Measurements from ENCODE around the gene LRP4.

Gene LRP4

DNA sequence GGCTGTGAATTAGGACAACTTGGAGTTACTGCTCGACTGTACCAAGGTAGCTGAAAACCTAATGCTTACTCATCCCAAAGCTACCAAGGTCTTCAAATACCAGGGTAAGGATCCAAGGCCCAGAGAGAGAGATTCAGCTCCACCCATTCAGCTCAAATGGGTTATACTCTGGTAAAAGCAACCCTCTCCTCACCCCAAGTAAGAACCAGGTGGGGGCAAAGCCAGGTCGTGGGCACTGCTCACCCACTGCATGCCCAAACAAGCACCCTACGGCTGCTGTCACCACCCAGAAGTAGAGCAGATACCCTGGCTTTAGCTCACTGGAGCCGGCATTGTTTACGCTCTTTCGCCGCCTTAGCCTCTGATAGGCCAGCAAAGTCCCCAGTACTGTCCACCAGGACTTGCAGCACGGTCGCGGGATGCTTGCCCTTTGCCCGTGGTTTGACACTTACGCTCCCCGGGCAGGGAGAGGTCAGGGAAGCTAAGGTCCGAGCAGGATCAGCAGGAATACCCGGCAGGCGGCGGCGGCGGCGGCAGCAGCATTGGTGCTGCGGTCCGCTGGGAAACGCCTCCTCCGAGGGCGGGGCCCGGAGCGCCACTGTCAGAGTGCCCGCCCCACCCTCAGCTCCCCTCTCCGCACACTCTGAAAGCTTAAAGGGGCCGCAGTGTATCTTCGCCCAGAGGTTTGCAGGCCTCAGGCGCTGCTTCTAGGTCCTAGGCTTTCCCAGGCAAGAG, 91.9 kb downstream of the LRP4 start:
- in situ Hi-C loops (cut with MboI; ENCODE audit: low sequenced_read_pairs, unreplicated experiment) = no loop called here
- TF ChIP-seq, protein P1, sequence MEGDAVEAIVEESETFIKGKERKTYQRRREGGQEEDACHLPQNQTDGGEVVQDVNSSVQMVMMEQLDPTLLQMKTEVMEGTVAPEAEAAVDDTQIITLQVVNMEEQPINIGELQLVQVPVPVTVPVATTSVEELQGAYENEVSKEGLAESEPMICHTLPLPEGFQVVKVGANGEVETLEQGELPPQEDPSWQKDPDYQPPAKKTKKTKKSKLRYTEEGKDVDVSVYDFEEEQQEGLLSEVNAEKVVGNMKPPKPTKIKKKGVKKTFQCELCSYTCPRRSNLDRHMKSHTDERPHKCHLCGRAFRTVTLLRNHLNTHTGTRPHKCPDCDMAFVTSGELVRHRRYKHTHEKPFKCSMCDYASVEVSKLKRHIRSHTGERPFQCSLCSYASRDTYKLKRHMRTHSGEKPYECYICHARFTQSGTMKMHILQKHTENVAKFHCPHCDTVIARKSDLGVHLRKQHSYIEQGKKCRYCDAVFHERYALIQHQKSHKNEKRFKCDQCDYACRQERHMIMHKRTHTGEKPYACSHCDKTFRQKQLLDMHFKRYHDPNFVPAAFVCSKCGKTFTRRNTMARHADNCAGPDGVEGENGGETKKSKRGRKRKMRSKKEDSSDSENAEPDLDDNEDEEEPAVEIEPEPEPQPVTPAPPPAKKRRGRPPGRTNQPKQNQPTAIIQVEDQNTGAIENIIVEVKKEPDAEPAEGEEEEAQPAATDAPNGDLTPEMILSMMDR (IDR thresholded peaks at IDR 0.05; ENCODE audit: borderline replicate concordance, control extremely low read depth, extremely low read depth, insufficient read depth, missing control alignments) = no peak
- peak; percentile 82 for DNase-seq (ENCODE audit: low spot score)

DNA sequence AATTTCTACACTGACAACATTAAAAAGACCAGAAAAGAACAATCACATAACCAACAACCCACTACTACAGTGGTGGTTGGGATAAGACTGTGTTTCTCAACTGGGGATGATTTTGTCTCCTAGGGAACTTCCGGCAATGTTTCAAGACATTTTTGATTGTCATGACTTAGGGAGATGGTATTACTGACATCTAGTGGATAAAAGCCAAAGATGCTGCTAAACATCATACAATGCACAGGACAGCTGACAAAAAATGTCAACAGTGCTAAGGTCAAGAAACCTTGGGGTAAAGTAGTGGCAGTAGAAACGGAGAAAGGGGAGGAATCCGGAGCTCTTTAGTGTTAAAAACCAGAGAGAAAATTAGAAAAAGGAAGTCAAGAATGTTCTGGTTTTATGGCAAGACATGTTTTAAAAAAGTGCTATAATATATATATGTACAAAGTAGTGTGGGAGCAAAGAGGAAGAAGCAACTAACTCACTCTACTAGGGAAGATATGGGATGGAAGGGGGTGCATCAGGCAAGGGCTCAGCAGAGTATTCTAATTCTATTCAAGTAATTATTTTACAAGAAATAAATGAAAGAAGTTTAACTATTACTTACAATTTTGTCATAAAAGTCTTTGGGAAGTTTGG, 109.4 kb downstream of the LRP4 start:
- no peak for DNase-seq (ENCODE audit: low spot score)
- TF ChIP-seq, protein P1 (IDR thresholded peaks at IDR 0.05; ENCODE audit: borderline replicate concordance, control extremely low read depth, extremely low read depth, insufficient read depth, missing control alignments) = no peak
- in situ Hi-C loops (cut with MboI; ENCODE audit: low sequenced_read_pairs, unreplicated experiment) = no loop called here
